SU-DHL-6 (cell line): Measurements from ENCODE around the gene GPR137.
A peak's percentile ranks its signal among the peaks of the same experiment; 100 is the strongest.
"Not testable (repeated sequence)": the region's sequence is repeated elsewhere in the genome, so short reads cannot be mapped to it uniquely, and the experiment has no call there.

Experiments
- H2AFZ ChIP-seq: fragments of 200-600 bp; sonication (generic); 2 replicates; pipeline ENCODE4 v1.6.1; 2014; ENCODE audit warnings: low read depth, mild to moderate bottlenecking, moderate library complexity, mixed read lengths, antibody characterized with exemption, low read length; ENCODE audit not compliant: severe bottlenecking
- H3F3A ChIP-seq: fragments of 200-600 bp; shearing (Covaris generic); 2 replicates; pipeline ENCODE4 v1.6.0; 2016; ENCODE audit warnings: antibody characterized with exemption, mild to moderate bottlenecking; ENCODE audit not compliant: insufficient read depth
- H3K27ac ChIP-seq: fragments of 200-600 bp; sonication (generic); 2 replicates; pipeline ENCODE4 v1.5.1; 2016; ENCODE audit warnings: low read depth, mild to moderate bottlenecking, low read length, moderate library complexity, mixed read lengths
- H3K27me3 ChIP-seq: fragments of 200-600 bp; sonication (generic), shearing (Covaris generic); 2 replicates; pipeline ENCODE4 v1.6.0; 2014; ENCODE audit warnings: mild to moderate bottlenecking, low read length
- H3K36me3 ChIP-seq: fragments of 200-600 bp; sonication (generic); 2 replicates; pipeline ENCODE4 v1.6.1; 2014; ENCODE audit warnings: mild to moderate bottlenecking, low read length, mixed read lengths
- H3K4me2 ChIP-seq: fragments of 300-600, 200-600 bp; shearing (Covaris generic), sonication (generic); 2 replicates; pipeline ENCODE4 v1.6.0; 2014; ENCODE audit warnings: low read length, low read depth, mild to moderate bottlenecking; ENCODE audit not compliant: poor library complexity, severe bottlenecking
- H3K4me3 ChIP-seq: fragments of 200-600 bp; sonication (generic); 2 replicates; pipeline ENCODE4 v1.5.1; 2014; ENCODE audit warnings: antibody characterized with exemption, low read length, mild to moderate bottlenecking, mixed read lengths; ENCODE audit not compliant: insufficient read depth, poor library complexity, severe bottlenecking
- H3K79me2 ChIP-seq: fragments of 200-600 bp; sonication (generic); 2 replicates; pipeline ENCODE4 v1.6.1; 2014; ENCODE audit warnings: mild to moderate bottlenecking, low read length, moderate library complexity; ENCODE audit not compliant: insufficient read depth
- H3K9ac ChIP-seq: fragments of 200-600 bp; sonication (generic); 2 replicates; pipeline ENCODE4 v1.7.0; 2014; ENCODE audit warnings: mild to moderate bottlenecking, low read length
- H3K9me2 ChIP-seq: fragments of 200-600 bp; sonication (generic); replicated peaks from 2 replicates; pipeline ENCODE4 v1.6.1; 2014; ENCODE audit warnings: low read length; ENCODE audit not compliant: insufficient read depth
- H3K9me3 ChIP-seq: fragments of 200-600 bp; sonication (generic); 2 replicates; pipeline ENCODE4 v1.6.1; 2014; ENCODE audit warnings: low read length, mixed read lengths; ENCODE audit not compliant: insufficient read depth
- H4K20me1 ChIP-seq: fragments of 200-600 bp; sonication (generic); 2 replicates; pipeline ENCODE4 v1.6.1; 2014; ENCODE audit warnings: low read depth, mild to moderate bottlenecking, antibody characterized with exemption, low read length, moderate library complexity, mixed read lengths
- CTCF ChIP-seq: fragments of 200-600 bp; sonication (generic); IDR thresholded peaks from one replicate; pipeline ENCODE4 v1.5.1; 2017; ENCODE audit warnings: antibody characterized with exemption, mild to moderate bottlenecking, low read length, moderate library complexity; ENCODE audit not compliant: insufficient read depth, poor library complexity, severe bottlenecking
- EZH2phosphoT487 ChIP-seq: fragments of 200-600 bp; sonication (generic), shearing (Covaris generic); conservative IDR thresholded peaks from 2 replicates; pipeline ENCODE4 v1.6.1; 2018; ENCODE audit warnings: mild to moderate bottlenecking, antibody characterized with exemption, low read length, moderate library complexity, mixed read lengths

Gene GPR137

DNA sequence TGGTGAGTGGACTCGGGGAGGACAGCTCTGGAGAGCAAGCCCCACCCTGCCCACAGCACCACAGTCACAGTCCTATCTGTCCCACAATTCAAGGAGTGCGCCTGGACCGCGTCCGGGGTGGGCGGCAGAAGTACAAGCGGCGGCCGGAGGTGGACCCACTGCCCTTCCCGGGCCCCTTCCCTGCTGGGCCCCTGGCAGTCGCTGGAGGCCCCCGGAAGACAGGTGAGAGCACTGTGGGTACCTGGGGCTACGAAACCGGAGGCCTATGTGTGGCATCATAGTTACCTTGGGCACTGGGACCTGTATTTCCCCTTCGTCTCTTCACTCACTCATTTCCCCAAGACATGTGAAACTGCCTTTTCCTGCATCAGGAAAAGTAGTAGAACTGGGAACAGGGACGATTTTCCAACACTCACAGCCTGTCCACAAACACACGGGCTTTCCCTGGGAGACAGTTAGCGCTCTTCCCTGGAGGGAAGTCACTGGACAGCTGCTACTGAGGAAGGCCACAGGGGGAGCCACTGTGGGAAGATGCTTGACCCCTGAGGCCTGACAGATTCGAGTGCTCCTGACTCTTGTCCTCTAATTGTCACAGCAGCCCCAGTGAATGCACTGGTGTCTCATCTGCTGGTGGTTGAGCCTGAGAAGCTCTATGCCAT, 28.6 kb downstream of the GPR137 start:
- Histone ChIP-seq H3F3A (peaks cover 24% of the 10 kb centered on the region), H3K9me2 (no peaks in the 10 kb centered on the region), H4K20me1 (no peaks in the 10 kb centered on the region; the same call in 1 of the 2 replicates), H3K27me3 (no peaks in the 10 kb centered on the region), H3K9ac (no peak overlapping the region), H3K4me3 (no peak overlapping the region), H2AFZ (no peak overlapping the region), H3K36me3 (no peaks in the 10 kb centered on the region), H3K9me3 (no peaks in the 10 kb centered on the region), H3K79me2 (peaks cover 29% of the 10 kb centered on the region), H3K27ac (no peak overlapping the region), H3K4me2 (no peak overlapping the region)
- TF ChIP-seq CTCF (no peak), EZH2phosphoT487 (no peak)

GRCh38 chr11:64314805-64315561, 29.3 kb downstream of the GPR137 start:
- TF ChIP-seq EZH2phosphoT487 (no peak), CTCF (no peak)
- H3K9me2 ChIP-seq = no peaks in the 10 kb centered on the region
- H3K36me3 ChIP-seq = no peaks in the 10 kb centered on the region
- H3K4me3 ChIP-seq = no peak overlapping the region
- H4K20me1 ChIP-seq = no peaks in the 10 kb centered on the region; the same call in 1 of the 2 replicates
- no peak overlapping the region for H3K27ac ChIP-seq
- no peaks in the 10 kb centered on the region for H3K9me3 ChIP-seq
- H3K9ac ChIP-seq = no peak overlapping the region
- H3K27me3 ChIP-seq = no peaks in the 10 kb centered on the region
- peaks cover 24% of the 10 kb centered on the region for H3F3A ChIP-seq
- no peak overlapping the region for H2AFZ ChIP-seq
- H3K4me2 ChIP-seq = no peak overlapping the region
- H3K79me2 ChIP-seq = peaks cover 22% of the 10 kb centered on the region

DNA sequence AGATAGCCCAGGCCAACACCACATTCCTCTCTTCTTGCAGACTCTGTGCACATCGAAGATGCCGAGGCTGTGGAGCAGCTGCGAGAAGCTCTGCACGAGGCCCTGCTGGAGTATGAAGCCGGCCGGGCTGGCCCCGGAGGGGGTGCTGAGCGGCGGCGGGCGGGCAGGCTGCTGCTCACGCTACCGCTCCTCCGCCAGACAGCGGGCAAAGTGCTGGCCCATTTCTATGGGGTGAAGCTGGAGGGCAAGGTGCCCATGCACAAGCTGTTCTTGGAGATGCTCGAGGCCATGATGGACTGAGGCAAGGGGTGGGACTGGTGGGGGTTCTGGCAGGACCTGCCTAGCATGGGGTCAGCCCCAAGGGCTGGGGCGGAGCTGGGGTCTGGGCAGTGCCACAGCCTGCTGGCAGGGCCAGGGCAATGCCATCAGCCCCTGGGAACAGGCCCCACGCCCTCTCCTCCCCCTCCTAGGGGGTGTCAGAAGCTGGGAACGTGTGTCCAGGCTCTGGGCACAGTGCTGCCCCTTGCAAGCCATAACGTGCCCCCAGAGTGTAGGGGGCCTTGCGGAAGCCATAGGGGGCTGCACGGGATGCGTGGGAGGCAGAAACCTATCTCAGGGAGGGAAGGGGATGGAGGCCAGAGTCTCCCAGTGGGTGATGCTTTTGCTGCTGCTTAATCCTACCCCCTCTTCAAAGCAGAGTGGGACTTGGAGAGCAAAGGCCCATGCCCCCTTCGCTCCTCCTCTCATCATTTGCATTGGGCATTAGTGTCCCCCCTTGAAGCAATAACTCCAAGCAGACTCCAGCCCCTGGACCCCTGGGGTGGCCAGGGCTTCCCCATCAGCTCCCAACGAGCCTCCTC, 30.2 kb downstream of the GPR137 start:
- Histone ChIP-seq H3K9ac (peak overlapping the region; percentile 84), H3K79me2 (peaks cover 16% of the 10 kb centered on the region), H3K4me3 (peak overlapping the region; percentile 73), H3K4me2 (peak overlapping the region; percentile 64), H3F3A (peaks cover 24% of the 10 kb centered on the region), H3K27ac (peak overlapping the region; percentile 92)
- not testable (repeated sequence) for H3K9me3 ChIP-seq, H4K20me1 ChIP-seq, H3K27me3 ChIP-seq, H3K9me2 ChIP-seq, H3K36me3 ChIP-seq, H2AFZ ChIP-seq
